Measurements from ENCODE around the gene FGD2.

Gene FGD2

GRCh38 chr6:37019065-37019450 is 13.6 kb downstream of the FGD2 start:
- DNase-seq, result no peak
- intact Hi-C loops (cut with DNase I; ENCODE audit: low total_unique reads), result loop anchor here (5.0 to 10.0 kb wide), 2 partner anchors 134 to 252 kb away; partner anchors contain the start of gene C6orf89

DNA sequence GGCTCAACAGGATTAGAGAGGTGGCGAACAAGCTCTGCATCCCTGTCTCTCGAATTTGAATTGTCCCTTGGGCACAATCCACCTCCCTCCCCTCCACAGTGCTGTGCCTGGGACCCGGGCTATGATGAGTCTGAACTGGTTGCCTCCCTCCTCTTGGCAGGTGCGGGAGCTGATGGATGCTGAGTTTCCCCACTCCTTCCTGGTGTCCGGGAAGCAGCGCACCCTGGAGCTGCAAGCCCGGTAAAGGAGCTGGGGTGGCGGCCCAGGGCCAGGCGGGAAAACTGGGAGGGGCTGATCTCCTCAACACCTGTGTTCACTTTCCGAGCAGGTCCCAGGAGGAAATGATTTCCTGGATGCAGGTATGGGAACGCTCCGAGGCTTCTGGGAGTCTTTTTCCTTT is 14.9 kb downstream of the FGD2 start:
- intact Hi-C loops (cut with DNase I; ENCODE audit: low total_unique reads), result no loop called here
- Histone ChIP-seq H3K9me3 (no peaks in the 10 kb centered on the region), H3K4me3 (no peak overlapping the region), H3K27me3 (no peaks in the 10 kb centered on the region), H3K36me3 (no peaks in the 10 kb centered on the region), H3K27ac (no peak overlapping the region), H3K4me1 (peaks cover 0 to 13% (median 6%) of the 10 kb centered on the region in 4 donors)
- no peak for TF ChIP-seq CTCF (IDR thresholded peaks at IDR 0.05)
- no peak for DNase-seq

More at GRCh38 chr6:37019065-37019450, 13.6 kb downstream of the FGD2 start:
- H3K9me3 ChIP-seq, result no peaks in the 10 kb centered on the region
- no peak overlapping the region for H3K4me3 ChIP-seq
- H3K27ac ChIP-seq, result no peak overlapping the region
- no peak for TF ChIP-seq CTCF (IDR thresholded peaks at IDR 0.05)
- H3K4me1 ChIP-seq, result peaks cover 0 to 13% (median 6%) of the 10 kb centered on the region in 4 donors
- H3K36me3 ChIP-seq, result no peaks in the 10 kb centered on the region
- H3K27me3 ChIP-seq, result no peaks in the 10 kb centered on the region

DNA sequence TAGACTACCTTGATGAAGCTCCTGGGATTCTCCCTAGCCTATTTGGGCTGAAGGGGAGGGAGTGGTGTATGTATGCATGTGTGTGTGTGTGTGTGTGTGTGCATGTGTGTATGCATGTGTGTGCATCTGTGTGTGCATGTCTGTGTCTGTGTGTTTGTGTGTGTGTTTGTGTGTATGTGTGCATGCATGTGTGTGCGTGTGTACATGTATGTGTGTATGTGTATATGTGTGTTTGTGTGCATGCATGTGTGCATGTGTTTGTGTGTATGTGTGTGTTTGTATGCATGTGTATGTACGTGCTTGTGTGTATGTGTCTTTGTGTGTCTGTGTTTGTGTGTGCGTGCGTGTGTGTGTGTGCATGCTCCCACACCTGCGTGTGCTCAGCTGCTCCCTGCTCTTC is 15.4 kb downstream of the FGD2 start:
- Histone ChIP-seq H3K27ac (no peak overlapping the region), H3K36me3 (no peaks in the 10 kb centered on the region), H3K9me3 (no peaks in the 10 kb centered on the region), H3K4me1 (peaks cover 0 to 13% (median 6%) of the 10 kb centered on the region in 4 donors), H3K27me3 (no peaks in the 10 kb centered on the region), H3K4me3 (no peak overlapping the region)
- no peak for DNase-seq
- TF ChIP-seq CTCF (IDR thresholded peaks at IDR 0.05), result no peak
- intact Hi-C loops (cut with DNase I; ENCODE audit: low total_unique reads), result no loop called here

DNA sequence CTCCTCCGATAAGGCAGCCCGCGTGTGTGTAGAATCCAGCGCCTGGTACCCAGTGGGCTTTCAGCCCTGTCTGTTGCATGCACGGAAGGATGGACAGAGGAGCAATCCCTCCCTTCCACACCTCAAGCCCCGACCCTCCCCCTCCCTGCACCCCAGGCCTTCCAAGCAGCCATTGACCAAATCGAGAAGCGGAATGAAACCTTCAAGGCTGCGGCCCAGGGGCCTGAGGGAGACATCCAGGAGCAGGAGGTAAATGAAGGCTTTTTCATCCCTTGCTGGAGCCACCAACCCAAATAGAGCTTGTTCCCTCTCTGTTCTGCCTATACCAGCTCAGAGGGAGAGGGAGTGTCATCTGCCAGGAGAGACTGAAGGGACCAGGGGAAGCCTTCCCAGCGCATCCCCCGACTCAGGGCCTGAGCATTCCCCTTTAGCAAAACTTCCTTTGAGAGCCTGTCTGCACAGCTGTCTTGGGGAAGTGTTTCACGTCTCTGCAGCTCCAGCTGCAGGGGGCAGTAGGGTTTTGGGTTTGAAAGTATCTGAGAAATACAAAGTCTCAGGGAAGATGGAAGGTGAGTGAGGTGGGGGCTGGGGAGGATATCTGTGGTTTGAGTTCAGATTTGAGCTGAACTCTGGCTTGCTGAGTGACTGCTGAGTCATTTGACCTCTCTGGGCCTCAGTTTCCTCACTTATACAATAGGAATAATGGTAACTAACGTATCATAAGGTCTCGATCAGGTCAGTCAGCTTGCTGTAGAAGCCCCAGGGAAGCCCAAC is 16.1 kb downstream of the FGD2 start:
- DNase-seq, result no peak
- H3K9me3 ChIP-seq, result no peaks in the 10 kb centered on the region
- H3K27me3 ChIP-seq, result no peaks in the 10 kb centered on the region
- H3K4me3 ChIP-seq, result no peak overlapping the region
- no peak for TF ChIP-seq CTCF (IDR thresholded peaks at IDR 0.05)
- no peaks in the 10 kb centered on the region for H3K36me3 ChIP-seq
- intact Hi-C loops (cut with DNase I; ENCODE audit: low total_unique reads), result no loop called here
- H3K27ac ChIP-seq, result no peak overlapping the region
- H3K4me1 ChIP-seq, result peaks cover 0 to 13% (median 6%) of the 10 kb centered on the region in 4 donors

GRCh38 chr6:37022135-37022863 is 16.8 kb downstream of the FGD2 start:
- H3K27ac ChIP-seq, result no peak overlapping the region
- no peaks in the 10 kb centered on the region for H3K27me3 ChIP-seq
- no peak overlapping the region for H3K4me3 ChIP-seq
- peaks cover 0 to 13% (median 6%) of the 10 kb centered on the region in 4 donors for H3K4me1 ChIP-seq
- DNase-seq, result no peak
- no peaks in the 10 kb centered on the region for H3K9me3 ChIP-seq
- intact Hi-C loops (cut with DNase I; ENCODE audit: low total_unique reads), result no loop called here
- TF ChIP-seq CTCF (IDR thresholded peaks at IDR 0.05), result no peak
- no peaks in the 10 kb centered on the region for H3K36me3 ChIP-seq
